H9 (cell line): ENCODE results near the gene ZNF33A. TPM values are rescaled to one million over a fixed set of nuclear protein-coding genes. Genes with fewer than 3 reads are reported as not detected.
A peak's percentile ranks its signal among the peaks of the same experiment; 100 is the strongest.

Experiments used
- DNase-seq: peaks from one replicate; pipeline ENCODE4 v3.0.0-alpha.2; 2017
- H2AFZ ChIP-seq: one replicate; pipeline ENCODE4 v1.6.1; 2013; ENCODE audit warnings: mild to moderate bottlenecking, low read length, control low read depth, moderate library complexity
- H2AK5ac ChIP-seq: 2 replicates; pipeline ENCODE4 v1.6.1; 2013; ENCODE audit warnings: low read length, control low read depth, mixed read lengths; ENCODE audit not compliant: insufficient read length
- H2BK120ac ChIP-seq: one replicate; pipeline ENCODE4 v1.6.1; 2013; ENCODE audit warnings: low read depth, mild to moderate bottlenecking, low read length, control low read depth, inconsistent platforms; ENCODE audit not compliant: poor library complexity, severe bottlenecking
- H2BK12ac ChIP-seq: 2 replicates; pipeline ENCODE4 v1.6.1; 2013; ENCODE audit warnings: low read length, control low read depth, mixed read lengths, low read depth; ENCODE audit not compliant: insufficient read length
- H2BK15ac ChIP-seq: 2 replicates; pipeline ENCODE4 v1.6.1; 2013; ENCODE audit warnings: low read depth, low read length, control low read depth
- H2BK20ac ChIP-seq: one replicate; pipeline ENCODE4 v1.6.1; 2013; ENCODE audit warnings: low read depth, mild to moderate bottlenecking, low read length, control low read depth, inconsistent platforms; ENCODE audit not compliant: poor library complexity, severe bottlenecking
- H2BK5ac ChIP-seq: 2 replicates; pipeline ENCODE4 v1.6.1; 2013; ENCODE audit warnings: low read length, control low read depth, mixed read lengths; ENCODE audit not compliant: insufficient read length
- H3K14ac ChIP-seq: 2 replicates; pipeline ENCODE4 v1.6.1; 2013; ENCODE audit warnings: low read length, control low read depth; ENCODE audit not compliant: insufficient read depth
- H3K18ac ChIP-seq: 2 replicates; pipeline ENCODE4 v1.6.1; 2013; ENCODE audit warnings: low read depth, mild to moderate bottlenecking, mixed read lengths, low read length, control low read depth; ENCODE audit not compliant: insufficient read length
- H3K23ac ChIP-seq: 2 replicates; pipeline ENCODE4 v1.6.1; 2013; ENCODE audit warnings: low read length, control low read depth, mixed read lengths, low read depth; ENCODE audit not compliant: insufficient read length
- H3K23me2 ChIP-seq: 2 replicates; pipeline ENCODE4 v1.6.1; 2013; ENCODE audit warnings: low read depth, mild to moderate bottlenecking, mixed read lengths, low read length, control low read depth; ENCODE audit not compliant: insufficient read length, poor library complexity, severe bottlenecking
- H3K27ac ChIP-seq: 2 replicates; pipeline ENCODE4 v1.5.1; 2013; ENCODE audit warnings: low read length, control low read depth, mixed read lengths, low read depth; ENCODE audit not compliant: insufficient read length
- H3K27me3 ChIP-seq: 2 replicates; pipeline ENCODE4 v1.6.1; 2013; ENCODE audit warnings: low read length, control low read depth, inconsistent platforms; ENCODE audit not compliant: insufficient read depth
- H3K4ac ChIP-seq: 2 replicates; pipeline ENCODE4 v1.6.1; 2013; ENCODE audit warnings: low read depth, mild to moderate bottlenecking, control low read depth, inconsistent platforms, low read length, moderate library complexity
- H3K4me1 ChIP-seq: 2 replicates; pipeline ENCODE4 v1.6.1; 2013; ENCODE audit warnings: low read length, control low read depth, inconsistent platforms; ENCODE audit not compliant: insufficient read depth
- H3K4me2 ChIP-seq: 2 replicates; pipeline ENCODE4 v1.6.1; 2013; ENCODE audit warnings: low read length, control low read depth, mixed read lengths; ENCODE audit not compliant: insufficient read length, insufficient read depth
- H3K56ac ChIP-seq: 2 replicates; pipeline ENCODE4 v1.6.1; 2013; ENCODE audit warnings: low read depth, mild to moderate bottlenecking, mixed read lengths, low read length, control low read depth; ENCODE audit not compliant: insufficient read length
- H3K79me1 ChIP-seq: 2 replicates; pipeline ENCODE4 v1.6.1; 2013; ENCODE audit warnings: low read depth, mild to moderate bottlenecking, moderate library complexity, low read length, control low read depth, inconsistent platforms; ENCODE audit not compliant: insufficient read depth, poor library complexity, severe bottlenecking
- H3K79me2 ChIP-seq: 2 replicates; pipeline ENCODE4 v1.6.1; 2013; ENCODE audit warnings: low read length, control low read depth, inconsistent platforms; ENCODE audit not compliant: insufficient read depth
- H3K9ac ChIP-seq: 2 replicates; pipeline ENCODE4 v1.6.1; 2013; ENCODE audit warnings: low read length, control low read depth, mixed read lengths; ENCODE audit not compliant: insufficient read length; ENCODE audit errors: extremely low read depth
- H3K9me3 ChIP-seq: one replicate; pipeline ENCODE4 v1.6.1; 2013; ENCODE audit warnings: low read depth, low read length, inconsistent platforms; ENCODE audit not compliant: control insufficient read depth
- H3T11ph ChIP-seq: one replicate; pipeline ENCODE4 v1.6.1; 2013; ENCODE audit warnings: mild to moderate bottlenecking, low read length, control low read depth, inconsistent platforms
- H4K20me1 ChIP-seq: one replicate; pipeline ENCODE4 v1.6.1; 2013; ENCODE audit not compliant: control insufficient read depth, insufficient read length, insufficient read depth
- H4K5ac ChIP-seq: 2 replicates; pipeline ENCODE4 v1.6.1; 2013; ENCODE audit warnings: low read depth, mild to moderate bottlenecking, mixed read lengths, low read length, control low read depth; ENCODE audit not compliant: insufficient read length
- H4K8ac ChIP-seq: replicated peaks from 2 replicates; pipeline ENCODE4 v1.6.1; 2013; ENCODE audit warnings: low read length, control low read depth, mixed read lengths, low read depth; ENCODE audit not compliant: insufficient read length
- H4K91ac ChIP-seq: 2 replicates; pipeline ENCODE4 v1.6.1; 2013; ENCODE audit warnings: low read depth, mild to moderate bottlenecking, moderate library complexity, mixed read lengths, low read length, control low read depth; ENCODE audit not compliant: insufficient read length
- H3K27ac Mint-ChIP-seq, 3 experiments: 2 replicates in 2 of 3; 3 replicates in 1 of 3; pipeline ENCODE4 v1.8.0; 2020 to 2021; ENCODE audit warnings: mixed read lengths in 3 of 3, mild to moderate bottlenecking in 1 of 3, moderate library complexity in 1 of 3
- H3K27me3 Mint-ChIP-seq: 2 replicates; pipeline ENCODE4 v1.8.0; 2021; ENCODE audit warnings: low read depth, mild to moderate bottlenecking, moderate library complexity, mixed read lengths
- H3K36me3 Mint-ChIP-seq, 3 experiments: 2 replicates in 2 of 3; 3 replicates in 1 of 3; pipeline ENCODE4 v1.8.0; 2020 to 2021; ENCODE audit warnings: low read depth in 3 of 3, mixed read lengths in 3 of 3; ENCODE audit not compliant: insufficient read depth in 1 of 3
- H3K4me1 Mint-ChIP-seq, 2 experiments: 2 replicates each; pipeline ENCODE4 v1.8.0; 2020; ENCODE audit warnings: mixed read lengths in 2 of 2
- H3K4me3 Mint-ChIP-seq, 2 experiments: 2 replicates in 1 of 2; 3 replicates in 1 of 2; pipeline ENCODE4 v1.8.0; 2020 to 2021; ENCODE audit warnings: mild to moderate bottlenecking in 2 of 2, mixed read lengths in 2 of 2, moderate library complexity in 1 of 2
- H3K9me3 Mint-ChIP-seq, 2 experiments: 2 replicates in 1 of 2; 3 replicates in 1 of 2; pipeline ENCODE4 v1.8.0; 2020; ENCODE audit warnings: mild to moderate bottlenecking in 2 of 2, mixed read lengths in 2 of 2, moderate library complexity in 1 of 2
- CTCF ChIP-seq: fragments of 200-600 bp; sonication (generic); conservative IDR thresholded peaks from 3 replicates; pipeline ENCODE4 v1.8.0; 2021; ENCODE audit warnings: antibody characterized with exemption, mild to moderate bottlenecking
- WGBS: extraction: QIAGEN DNeasy Blood & Tissue Kit; methylation state at CpG from one replicate; pipeline ENCODE4 v1.1.7; 2013; ENCODE audit warnings: missing lambda C conversion rate, low lambda C conversion rate, mixed read lengths; ENCODE audit not compliant: insufficient read length; ENCODE audit errors: extremely low coverage; 5-methylcytosine and 5-hydroxymethylcytosine counted together
- total RNA-seq: library from RNA; stranded (reverse); gene quantifications from 2 replicates; pipeline ENCODE4 v1.2.1, GENCODE V29; 2021

The ZNF33A gene
- total RNA-seq, 1 experiment from 2014 or later = 42.7 TPM

- Histone ChIP-seq H3K27ac (no peak within 1 kb of the TSS), H2AFZ (no peak within 1 kb of the TSS), H2BK5ac (no peak within 1 kb of the TSS), H3K18ac (no peak within 1 kb of the TSS), H3K27me3 (no peaks in the 10 kb centered on the region), H3K9ac (peak within 1 kb of the TSS; percentile 16), H3K23ac (no peak within 1 kb of the TSS), H2BK20ac (no peak within 1 kb of the TSS), H3K4me1 (no peaks in the 10 kb centered on the region), H3K23me2 (peaks cover 9% of the 10 kb centered on the region), H4K91ac (no peak within 1 kb of the TSS), H3K14ac (0 out of 2 replicates have a peak within 1 kb of the TSS, but pooled peaks have one; percentile 1), H2BK120ac (no peak within 1 kb of the TSS), H2AK5ac (no peak within 1 kb of the TSS), H4K20me1 (no peaks in the 10 kb centered on the region), H3K79me2 (no peaks in the 10 kb centered on the region), H2BK15ac (no peak within 1 kb of the TSS), H2BK12ac (no peak within 1 kb of the TSS), H3T11ph (no peak within 1 kb of the TSS), H4K5ac (no peak within 1 kb of the TSS), H3K56ac (no peak within 1 kb of the TSS), H3K9me3 (no peaks in the 10 kb centered on the region), H3K79me1 (no peaks in the 10 kb centered on the region), H3K4ac (no peak within 1 kb of the TSS), H4K8ac (no peak within 1 kb of the TSS), H3K4me2 (peak within 1 kb of the TSS; percentile 64)
- H3K27me3 Mint-ChIP-seq = peaks cover 2% of the 10 kb centered on the region; the same call in 1 of the 2 replicates
- peak within 1 kb of the TSS; percentile 81 to 88 for H3K4me3 Mint-ChIP-seq
- peaks cover 43 to 44% (median 43%) of the 10 kb centered on the region in 3 experiments for H3K36me3 Mint-ChIP-seq
- peak within 1 kb of the TSS in 2 of 3 experiments; percentile 75 to 83; a peak in 2 of 7 replicates for H3K27ac Mint-ChIP-seq
- H3K9me3 Mint-ChIP-seq = peaks cover 48 to 55% of the 10 kb centered on the region in 2 experiments
- H3K4me1 Mint-ChIP-seq = peaks cover 4 to 9% of the 10 kb centered on the region in 2 experiments; a peak in 3 of 4 replicates
- DNase-seq = peak; percentile 84
- no peak for TF ChIP-seq CTCF
- WGBS = no CpG with 5 or more reads among the region's 59 CpGs
These were observed 83.9 kb downstream of the ZNF33A start, which contains the start of gene ZNF37A for GRCh38 chr10:38094158-38094926. TSS of gene ZNF37A (plus strand) at chr10:38094337. CDS start at chr10:38096618, 2,281 bp downstream.
